AG09319 (cell line): ENCODE data around the gene FMNL3.

Experiments
- DNase-seq: peaks from one replicate; pipeline ENCODE4 v3.0.0-alpha.2; 2010; ENCODE audit warnings: low read depth; ENCODE audit errors: extremely low read depth
- TF ChIP-seq, protein P1 (sequence below): IDR thresholded peaks from 2 replicates; pipeline ENCODE4 v1.5.1; 2011; ENCODE audit warnings: low read depth, mild to moderate bottlenecking, inconsistent platforms, low read length, moderate library complexity

Gene FMNL3

DNA sequence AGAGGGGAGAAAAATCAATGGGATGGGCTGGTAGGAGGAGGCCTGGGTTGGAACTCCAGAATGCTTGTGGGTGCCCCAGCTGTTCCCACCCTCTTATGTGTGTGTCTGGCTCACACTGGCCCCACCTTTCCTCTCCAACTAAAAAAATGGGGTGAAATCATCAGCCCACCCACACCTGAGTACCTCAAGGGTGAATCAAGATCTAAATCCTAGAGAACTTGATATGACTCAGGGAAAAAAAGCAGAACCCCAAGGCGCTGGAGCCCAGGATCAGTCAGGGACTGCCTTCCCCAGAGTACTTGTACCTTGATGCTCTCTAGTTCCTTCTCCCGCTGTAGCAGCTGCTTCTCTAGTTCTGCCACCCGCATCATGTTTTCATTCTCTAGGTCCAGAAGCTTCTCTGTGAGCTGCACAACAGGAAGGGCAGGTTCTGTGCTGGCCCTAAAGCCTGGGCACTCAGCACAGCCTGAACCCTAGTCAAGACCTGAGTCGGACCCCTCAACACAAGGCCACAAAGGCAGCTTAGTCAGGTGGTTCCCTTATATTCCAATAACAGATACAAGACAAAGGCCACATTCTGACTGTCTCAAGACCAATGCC, 54.2 kb downstream of the FMNL3 start:
- DNase-seq = no peak
- TF ChIP-seq, protein P1, sequence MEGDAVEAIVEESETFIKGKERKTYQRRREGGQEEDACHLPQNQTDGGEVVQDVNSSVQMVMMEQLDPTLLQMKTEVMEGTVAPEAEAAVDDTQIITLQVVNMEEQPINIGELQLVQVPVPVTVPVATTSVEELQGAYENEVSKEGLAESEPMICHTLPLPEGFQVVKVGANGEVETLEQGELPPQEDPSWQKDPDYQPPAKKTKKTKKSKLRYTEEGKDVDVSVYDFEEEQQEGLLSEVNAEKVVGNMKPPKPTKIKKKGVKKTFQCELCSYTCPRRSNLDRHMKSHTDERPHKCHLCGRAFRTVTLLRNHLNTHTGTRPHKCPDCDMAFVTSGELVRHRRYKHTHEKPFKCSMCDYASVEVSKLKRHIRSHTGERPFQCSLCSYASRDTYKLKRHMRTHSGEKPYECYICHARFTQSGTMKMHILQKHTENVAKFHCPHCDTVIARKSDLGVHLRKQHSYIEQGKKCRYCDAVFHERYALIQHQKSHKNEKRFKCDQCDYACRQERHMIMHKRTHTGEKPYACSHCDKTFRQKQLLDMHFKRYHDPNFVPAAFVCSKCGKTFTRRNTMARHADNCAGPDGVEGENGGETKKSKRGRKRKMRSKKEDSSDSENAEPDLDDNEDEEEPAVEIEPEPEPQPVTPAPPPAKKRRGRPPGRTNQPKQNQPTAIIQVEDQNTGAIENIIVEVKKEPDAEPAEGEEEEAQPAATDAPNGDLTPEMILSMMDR = no peak

DNA sequence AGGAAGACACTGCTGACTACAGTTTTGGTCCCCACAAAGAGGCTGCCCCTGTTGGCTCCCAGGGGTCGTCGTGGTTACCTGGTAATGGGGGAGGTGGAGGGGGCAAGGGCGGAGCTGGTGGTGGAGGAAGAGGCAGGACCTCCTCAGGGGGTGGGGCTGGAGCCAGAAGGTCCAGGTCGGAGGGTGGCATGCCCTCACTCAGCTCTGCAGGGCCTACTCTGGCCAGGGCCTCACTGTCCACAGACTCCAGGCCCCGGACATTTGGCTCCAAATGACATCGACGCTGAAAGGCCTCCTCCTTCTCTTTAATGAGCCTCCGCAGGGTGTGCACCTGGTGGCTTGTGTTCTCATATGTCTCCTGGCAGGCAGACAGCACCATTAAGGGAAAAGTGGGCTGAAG, 55.4 kb downstream of the FMNL3 start:
- TF ChIP-seq, protein P1 = no peak

DNA sequence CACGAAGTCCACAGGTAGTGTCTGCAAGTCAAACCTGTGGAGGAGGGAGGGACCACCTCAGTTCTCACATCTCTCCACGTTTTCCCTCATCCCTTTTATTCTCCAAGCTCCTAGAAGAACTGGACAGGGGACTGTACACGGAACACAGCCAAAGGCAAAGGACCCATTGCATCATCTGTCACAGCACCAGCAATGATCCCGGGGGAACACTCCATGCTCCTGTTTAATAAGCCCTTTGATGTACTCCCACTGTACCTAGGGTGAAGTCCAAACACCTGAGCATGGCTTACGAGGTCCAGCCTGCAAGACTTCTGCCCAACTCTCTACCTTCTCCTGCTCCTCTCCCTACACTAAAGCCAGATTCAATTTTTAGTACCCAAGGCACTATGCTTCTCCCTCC, 57.3 kb downstream of the FMNL3 start:
- DNase-seq = no peak
- TF ChIP-seq, protein P1 = no peak

More for the DNA sequence above, 55.4 kb downstream of the FMNL3 start:
- DNase-seq = no peak

DNA sequence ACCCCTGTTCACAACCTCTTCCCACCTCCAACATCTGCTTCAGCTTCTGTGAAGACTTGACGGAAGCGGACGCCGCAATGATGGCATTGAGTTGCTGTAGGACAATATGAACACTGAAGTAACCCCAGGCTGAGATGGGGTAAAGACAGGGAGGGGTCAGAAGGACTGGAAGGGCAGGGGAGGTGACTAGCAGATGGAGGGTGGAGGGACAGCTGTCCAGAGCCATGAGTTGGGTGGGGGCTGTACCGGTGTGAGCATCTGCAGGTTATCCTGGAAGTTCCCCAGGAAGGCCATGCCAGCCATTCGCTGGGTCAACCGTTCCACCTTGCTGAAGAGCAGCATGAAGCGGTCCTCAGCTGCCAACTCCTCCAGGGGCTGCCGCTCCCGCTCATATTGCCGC, 57.8 kb downstream of the FMNL3 start:
- TF ChIP-seq, protein P1 = no peak
- no peak for DNase-seq

DNA sequence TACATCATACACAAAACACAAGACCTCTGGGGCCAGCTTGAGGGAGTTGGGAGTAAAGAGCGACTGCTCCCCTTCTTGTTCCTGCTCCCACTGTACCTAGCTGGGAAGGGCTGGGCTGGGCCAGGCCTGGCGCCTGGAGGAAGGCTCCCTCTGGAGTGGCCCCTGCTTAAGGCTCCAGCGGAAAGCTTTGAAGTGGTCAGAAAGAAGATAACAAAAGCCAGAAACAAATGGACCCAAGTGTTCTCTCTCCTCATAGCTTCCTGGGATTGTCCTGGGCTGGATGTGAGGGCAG, 58.5 kb downstream of the FMNL3 start:
- TF ChIP-seq, protein P1 = no peak
- DNase-seq = no peak

DNA sequence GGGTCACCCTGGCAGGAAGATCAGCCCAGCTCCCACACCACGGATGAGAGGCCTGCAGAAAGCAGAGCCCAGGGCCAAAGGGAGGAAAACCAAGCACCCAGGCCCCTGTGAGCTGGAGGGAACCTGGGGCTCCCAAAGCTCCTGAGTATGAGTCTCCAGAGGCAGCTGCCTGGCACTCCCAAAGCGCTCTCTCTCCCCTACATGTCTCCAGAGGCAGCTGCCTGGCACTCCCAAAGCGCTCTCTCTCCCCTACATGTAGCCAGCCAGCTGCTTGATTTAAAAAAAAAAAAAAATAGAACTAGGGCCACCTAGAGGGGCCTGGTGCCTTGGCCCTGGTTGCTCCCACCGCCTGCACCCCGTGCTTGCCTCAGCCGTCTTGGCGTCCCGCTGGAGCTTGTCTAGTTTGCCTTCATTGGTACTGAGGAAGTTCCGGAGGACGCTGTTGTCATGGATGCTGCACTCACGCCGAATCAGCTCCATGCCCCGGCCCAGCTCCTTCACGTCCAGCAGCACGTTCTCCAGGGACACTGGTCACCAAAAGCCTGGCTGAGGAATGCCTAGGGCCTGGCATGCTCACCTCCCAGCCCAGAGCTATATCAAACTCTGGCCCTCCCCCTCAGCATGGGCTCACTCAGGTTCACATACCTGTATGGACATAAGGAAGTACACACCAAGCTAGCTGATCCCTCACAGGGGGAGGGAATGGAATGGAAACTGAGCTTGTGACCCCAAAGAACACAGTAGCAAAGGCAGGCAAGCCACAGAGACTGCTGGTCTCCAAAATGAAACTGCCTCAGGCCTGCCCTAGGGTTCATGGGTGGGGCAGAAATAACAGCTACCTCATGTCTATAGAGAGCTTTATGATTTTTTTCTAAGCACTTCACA, 59.1 kb downstream of the FMNL3 start:
- no peak for DNase-seq
- TF ChIP-seq, protein P1 = no peak

DNA sequence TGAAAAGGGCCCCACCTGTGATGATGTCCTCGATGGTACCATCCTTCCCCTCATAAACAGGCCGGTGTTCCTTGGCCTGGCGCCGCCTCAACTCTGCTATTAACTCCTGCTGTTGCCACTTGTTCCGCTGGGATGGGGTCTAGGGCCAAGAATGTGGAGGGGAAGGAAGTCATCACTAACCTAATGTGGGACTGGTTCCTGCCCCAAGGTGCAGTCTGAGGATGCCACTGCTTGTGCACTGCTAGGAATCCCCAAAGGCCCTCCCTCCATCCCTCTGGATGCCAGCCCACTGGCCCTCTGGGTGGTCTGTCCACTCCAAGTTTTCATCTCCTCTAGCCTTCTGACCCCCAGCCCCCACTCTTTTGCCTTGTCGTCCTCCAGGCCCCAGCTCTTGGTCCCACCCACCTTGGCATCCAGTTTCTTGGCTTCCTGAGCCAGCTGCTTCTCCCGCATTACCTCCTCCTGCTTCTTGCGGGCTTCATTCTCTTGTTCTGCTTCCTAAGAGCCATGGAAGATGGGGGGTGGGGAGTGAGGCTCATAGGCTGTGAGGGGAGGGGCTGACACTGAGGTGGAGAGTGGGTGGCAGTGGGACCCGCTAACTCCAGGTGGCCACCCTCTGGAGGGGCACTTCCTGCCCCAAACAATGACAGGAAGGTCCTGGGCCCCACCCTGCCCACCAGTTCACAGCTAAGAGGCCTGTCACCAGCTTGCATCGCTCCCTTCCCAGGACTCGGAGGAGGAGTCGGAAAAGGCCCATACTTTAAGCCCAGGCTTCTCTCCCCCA, 60.1 kb downstream of the FMNL3 start:
- no peak for DNase-seq

More for the DNA sequence above, 60.1 kb downstream of the FMNL3 start:
- TF ChIP-seq, protein P1 = no peak
